Right atrium auricular region (tissue), 2 donors: ENCODE data around the gene CALHM1. TPM values are rescaled to one million over a fixed set of nuclear protein-coding genes. Genes with fewer than 3 reads are reported as not detected.

Source experiments
- DNase-seq: peaks from one replicate; pipeline ENCODE4 v3.0.0-alpha.2; 2019; ENCODE audit warnings: low spot score
- H3K27ac ChIP-seq, 2 donors: fragments of 200-600 bp; sonication (generic); 1 replicate in 1 of 2; 2 replicates in 1 of 2; pipeline ENCODE4 v1.5.1; 2016 to 2019
- H3K27me3 ChIP-seq, 2 donors: fragments of 200-600 bp; sonication (generic); one replicate each; pipeline versions ENCODE4 v1.5.1 to v1.6.0; 2017 to 2019
- H3K36me3 ChIP-seq: fragments of 200-600 bp; sonication (generic); one replicate; pipeline ENCODE4 v1.5.1; 2016
- H3K4me1 ChIP-seq, 2 donors: fragments of 200-600 bp; sonication (generic); one replicate each; pipeline versions ENCODE4 v1.5.1 to v1.6.0; 2017 to 2019
- H3K4me3 ChIP-seq, 2 donors: fragments of 200-600 bp; sonication (generic); 1 replicate in 1 of 2; 2 replicates in 1 of 2; pipeline ENCODE4 v1.5.1; 2017 to 2019; ENCODE audit warnings: mild to moderate bottlenecking in 1 of 2, moderate library complexity in 1 of 2
- H3K9me3 ChIP-seq, 2 donors: fragments of 200-600 bp; sonication (generic); one replicate each; pipeline ENCODE4 v1.5.1; 2019
- CTCF ChIP-seq, 2 donors: fragments of 200-600 bp; sonication (generic); IDR thresholded peaks; one replicate each; pipeline ENCODE4 v1.5.1; 2019; ENCODE audit warnings: antibody characterized with exemption in 2 of 2
- total RNA-seq, 2 donors: library from RNA; depleted of rRNA; stranded (reverse); fragments of >200 nt; gene quantifications; one replicate each; pipeline ENCODE4 v1.1.0, GENCODE V29; 2016

The CALHM1 gene
- total RNA-seq, 2 donors from 2014 or later = not detected

- TF ChIP-seq CTCF (IDR thresholded peaks at IDR 0.05) = no peak
- H3K9me3 ChIP-seq = no peaks in the 10 kb centered on the region
- no peaks in the 10 kb centered on the region for H3K4me1 ChIP-seq
- no peaks in the 10 kb centered on the region for H3K27me3 ChIP-seq
- H3K4me3 ChIP-seq = no peak overlapping the region
- H3K36me3 ChIP-seq = no peaks in the 10 kb centered on the region
- no peak for DNase-seq
- no peak overlapping the region for H3K27ac ChIP-seq
Measured at GRCh38 chr10:103465411-103466179, 6.9 kb upstream of the CALHM1 start.

- no peak overlapping the region for H3K4me3 ChIP-seq
- DNase-seq = no peak
- H3K36me3 ChIP-seq = no peaks in the 10 kb centered on the region
- no peak for TF ChIP-seq CTCF (IDR thresholded peaks at IDR 0.05)
- no peaks in the 10 kb centered on the region for H3K27me3 ChIP-seq
- no peaks in the 10 kb centered on the region for H3K9me3 ChIP-seq
- no peak overlapping the region for H3K27ac ChIP-seq
- H3K4me1 ChIP-seq = no peaks in the 10 kb centered on the region
Measured at GRCh38 chr10:103463499-103463898, 4.8 kb upstream of the CALHM1 start.

DNA sequence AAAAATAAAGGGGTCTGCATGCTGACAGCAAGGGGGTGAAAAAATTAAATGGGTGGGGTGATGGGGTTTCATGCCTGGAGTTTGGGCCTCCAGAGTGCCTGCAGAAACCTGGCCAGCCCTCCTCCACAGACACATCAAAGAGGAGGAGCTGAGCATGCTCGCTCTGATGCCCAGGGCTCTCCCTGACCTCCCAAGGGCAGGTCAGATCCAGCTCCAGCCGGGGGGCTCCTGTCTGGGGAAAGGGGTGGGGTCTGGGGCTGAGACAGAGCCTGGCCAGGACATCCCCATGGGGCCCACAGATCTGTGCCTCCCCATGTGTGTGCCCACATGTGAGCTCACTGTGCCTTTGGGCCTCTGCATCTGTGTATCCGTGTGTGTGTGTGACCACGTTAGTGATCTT is 915 bp upstream of the CALHM1 start:
- Histone ChIP-seq H3K4me1 (no peaks in the 10 kb centered on the region), H3K36me3 (no peaks in the 10 kb centered on the region), H3K4me3 (no peak overlapping the region), H3K27me3 (no peaks in the 10 kb centered on the region), H3K9me3 (no peaks in the 10 kb centered on the region), H3K27ac (no peak overlapping the region)
- no peak for DNase-seq
- TF ChIP-seq CTCF (IDR thresholded peaks at IDR 0.05) = no peak

- no peaks in the 10 kb centered on the region for H3K27me3 ChIP-seq
- no peaks in the 10 kb centered on the region for H3K36me3 ChIP-seq
- no peak for TF ChIP-seq CTCF (IDR thresholded peaks at IDR 0.05)
- no peak overlapping the region for H3K27ac ChIP-seq
- H3K9me3 ChIP-seq = no peaks in the 10 kb centered on the region
- H3K4me3 ChIP-seq = no peak overlapping the region
- no peak for DNase-seq
- peaks cover 0 to under 1% of the 10 kb centered on the region in 2 donors for H3K4me1 ChIP-seq
Measured at GRCh38 chr10:103457896-103458583, 660 bp downstream of the CALHM1 start.

DNA sequence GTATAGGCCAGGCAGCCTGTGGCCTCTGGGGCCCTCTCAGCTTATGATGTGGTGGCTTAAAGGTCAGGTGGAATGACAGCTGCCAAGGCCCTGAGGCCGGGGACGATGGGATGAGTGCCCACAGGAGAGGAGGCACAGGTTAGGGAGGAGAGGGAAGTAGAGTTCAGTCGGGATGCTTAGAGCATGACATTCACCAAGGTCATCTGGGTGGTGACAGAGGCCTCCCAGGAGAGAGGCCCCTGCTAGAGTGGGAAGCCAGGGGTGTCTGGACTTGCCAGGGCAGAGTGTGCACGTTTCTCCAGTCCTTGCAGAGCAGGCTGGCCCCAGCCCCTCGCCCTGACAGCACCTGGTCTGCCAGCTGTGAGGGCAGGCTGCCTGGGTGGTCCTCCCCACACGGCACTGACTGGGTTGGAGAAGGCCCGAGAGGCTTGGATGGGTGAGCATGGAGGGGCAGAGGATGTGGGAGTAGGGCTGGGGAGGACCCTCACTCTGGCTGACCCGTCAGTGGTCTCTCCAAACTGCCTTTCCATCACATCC is 1.5 kb downstream of the CALHM1 start:
- no peaks in the 10 kb centered on the region for H3K27me3 ChIP-seq
- no peak for TF ChIP-seq CTCF (IDR thresholded peaks at IDR 0.05)
- H3K4me1 ChIP-seq = peaks cover 0 to 9% of the 10 kb centered on the region in 2 donors

More for the DNA sequence above, 1.5 kb downstream of the CALHM1 start:
- H3K36me3 ChIP-seq = no peaks in the 10 kb centered on the region
- no peaks in the 10 kb centered on the region for H3K9me3 ChIP-seq
- H3K27ac ChIP-seq = no peak overlapping the region
- no peak overlapping the region for H3K4me3 ChIP-seq
- no peak for DNase-seq
